NCI-H1092 (cell line): ENCODE measurements around the gene HSF2BP.
"Not testable (repeated sequence)": the region's sequence is repeated elsewhere in the genome, so short reads cannot be mapped to it uniquely, and the experiment has no call there.

ENCODE experiments used
- DNase-seq: peaks from one replicate; lab custom pipeline; 2025; lab: John Stamatoyannopoulos, UW

The HSF2BP gene

DNA sequence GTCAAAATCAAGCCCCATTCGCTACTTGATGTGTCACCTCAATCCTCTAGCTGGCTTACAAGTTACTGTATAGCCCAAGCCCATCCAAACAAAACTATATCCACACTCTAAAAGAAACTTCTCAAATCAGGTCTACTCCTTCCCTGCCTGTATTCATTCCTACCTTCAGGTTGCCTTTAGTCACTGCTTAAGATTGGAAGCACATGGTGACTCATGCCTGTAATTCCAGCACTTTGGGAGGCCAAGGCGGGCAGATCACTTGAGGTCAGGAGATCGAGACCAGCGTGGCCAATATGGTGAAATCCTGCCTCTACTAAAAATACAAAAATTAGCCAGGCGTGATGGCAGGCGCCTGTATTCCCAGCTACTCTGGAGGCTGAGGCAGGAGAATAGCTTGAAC is 7.4 kb downstream of the HSF2BP start:
- not testable (repeated sequence) for DNase-seq

DNA sequence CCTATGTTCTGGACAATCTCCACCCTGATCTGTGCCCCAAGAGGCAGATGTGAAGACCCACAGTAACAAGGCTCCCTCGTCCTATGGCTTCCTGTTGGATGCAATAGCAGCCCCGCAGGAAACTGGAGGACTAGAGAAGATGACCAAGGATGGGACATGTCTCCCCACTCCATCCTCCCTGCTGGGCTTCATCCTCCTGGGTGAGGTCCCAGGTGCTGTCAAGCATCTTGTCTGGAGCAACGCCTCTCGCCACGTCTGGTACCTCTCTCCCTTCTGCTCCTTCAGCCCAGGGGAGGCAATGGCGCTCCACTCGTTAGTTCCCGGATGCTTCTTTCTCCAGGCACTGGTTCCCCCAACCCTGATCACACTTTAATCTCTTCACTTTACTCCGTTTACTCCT is 11.1 kb downstream of the HSF2BP start:
- DNase-seq = no peak

DNA sequence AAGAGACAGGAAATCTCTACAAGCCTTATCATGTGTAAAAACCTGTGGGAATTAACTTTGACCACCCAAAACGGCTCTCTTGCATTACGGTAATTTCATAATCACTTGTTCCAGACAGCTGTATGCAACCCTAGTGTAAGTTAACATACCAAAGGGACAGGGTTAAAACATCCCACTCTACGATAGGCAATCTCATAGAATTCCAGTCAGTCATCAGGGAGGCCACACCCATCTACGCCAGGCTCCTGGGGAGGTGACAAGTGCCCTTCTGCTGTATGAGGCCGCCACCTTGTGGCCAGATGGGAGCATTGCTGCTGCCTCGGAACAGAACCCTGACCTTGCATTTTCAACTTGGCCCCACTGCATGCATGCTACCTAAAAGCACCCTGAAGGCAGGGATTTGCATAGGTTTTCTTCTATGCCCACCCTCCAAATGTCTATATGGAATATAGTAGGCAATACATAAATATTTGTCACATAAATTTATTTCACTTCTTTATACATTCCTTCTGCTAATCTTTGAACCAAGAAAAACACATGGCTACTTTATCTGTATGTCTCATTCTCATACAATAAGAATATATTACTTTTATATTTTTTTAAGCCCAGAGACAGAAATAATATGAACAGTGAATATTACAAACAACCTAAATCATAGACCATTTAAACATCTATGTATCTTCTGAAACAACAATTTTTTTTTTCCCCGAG is 12.6 kb downstream of the HSF2BP start:
- DNase-seq = peak; percentile 87

DNA sequence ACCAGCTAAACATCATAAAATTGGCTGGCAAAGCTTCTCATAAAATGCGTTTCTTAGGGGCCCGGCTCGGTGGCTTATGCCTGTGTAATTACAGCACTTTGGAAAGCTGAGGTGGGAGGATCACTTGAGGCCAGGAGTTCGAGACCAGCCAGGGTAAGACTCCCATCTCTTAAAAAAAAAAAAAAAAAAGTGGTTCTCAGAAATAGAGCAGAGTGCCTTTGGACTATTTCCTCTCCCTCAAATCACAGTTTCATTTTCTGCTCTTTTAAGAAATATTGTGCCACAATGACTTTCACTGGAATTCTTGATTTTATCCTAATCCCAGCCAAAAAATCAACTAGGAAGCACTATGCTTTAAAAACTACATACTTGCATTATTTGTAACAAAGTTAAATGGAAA is 13.3 kb downstream of the HSF2BP start:
- no peak for DNase-seq

DNA sequence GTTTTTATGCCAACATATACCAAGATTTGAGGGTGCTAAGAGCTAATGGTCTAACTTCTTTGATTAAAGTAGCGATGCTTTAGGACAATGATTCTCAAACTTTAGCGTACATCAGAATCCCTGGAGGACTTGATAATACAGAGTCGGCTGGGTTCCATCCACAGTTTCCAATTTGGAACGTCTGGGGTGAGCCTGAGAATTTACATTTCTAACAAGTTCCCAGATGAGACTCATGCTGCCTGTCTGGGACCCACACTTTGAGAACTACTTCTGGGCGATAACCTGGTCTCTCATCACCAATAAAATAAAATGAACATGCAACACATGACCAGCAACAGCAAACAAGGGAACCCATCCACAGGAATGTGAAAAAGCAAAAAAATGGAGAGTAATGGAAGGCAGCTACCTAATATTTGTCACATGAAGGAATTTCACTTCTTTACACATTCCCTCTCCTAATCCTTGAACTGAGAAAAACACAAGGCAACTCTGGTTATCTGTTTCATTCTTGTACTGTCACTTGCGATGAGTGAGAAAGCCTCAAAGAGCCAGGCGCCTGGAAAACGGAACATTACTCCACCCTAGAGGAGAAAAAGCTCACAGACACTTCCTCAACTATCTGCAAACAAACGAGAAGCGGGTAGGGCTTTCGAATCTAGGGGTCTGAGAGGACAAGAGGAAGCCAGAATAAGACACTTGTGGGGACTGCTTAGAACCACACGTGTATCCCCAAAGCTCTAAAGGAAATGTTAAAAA is 14.0 kb downstream of the HSF2BP start:
- DNase-seq = no peak

DNA sequence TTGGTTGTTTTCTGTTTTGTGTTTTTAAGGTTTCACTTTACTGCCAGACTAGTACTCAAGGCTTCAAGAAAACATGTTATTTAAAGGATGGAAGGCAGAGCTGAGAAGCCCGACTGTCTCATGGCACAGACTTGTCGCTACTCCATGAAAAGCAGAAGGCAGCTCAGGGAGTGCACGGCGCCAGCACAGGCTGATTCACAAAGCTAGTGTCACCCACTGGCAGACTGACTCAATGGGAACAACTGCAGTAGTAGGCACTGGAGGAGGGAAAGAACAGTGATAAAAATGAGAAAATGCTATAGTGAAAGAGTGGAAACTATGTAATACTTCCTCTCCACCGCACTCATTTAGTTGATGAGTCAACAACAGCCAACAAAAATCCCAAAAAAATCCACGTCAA is 14.7 kb downstream of the HSF2BP start:
- no peak for DNase-seq

DNA sequence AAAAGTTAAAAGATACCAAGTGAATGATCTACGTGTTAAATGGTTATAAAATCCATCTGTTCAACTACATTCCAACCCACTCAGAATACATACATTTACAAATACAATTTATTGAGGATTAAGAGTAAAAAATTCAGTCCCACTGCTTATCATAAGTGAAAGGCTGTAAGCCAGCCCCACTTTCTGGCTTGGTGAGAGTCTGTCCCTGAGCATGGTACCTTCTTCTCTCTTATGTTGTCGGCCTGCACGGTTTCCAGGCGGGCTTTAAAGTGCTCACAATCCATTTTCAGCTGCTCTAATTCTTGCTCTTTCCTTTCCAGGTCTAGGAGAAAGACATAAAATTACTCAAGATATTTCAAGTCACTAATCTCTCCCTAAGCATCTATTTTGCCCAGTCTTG is 15.2 kb downstream of the HSF2BP start:
- DNase-seq = no peak

DNA sequence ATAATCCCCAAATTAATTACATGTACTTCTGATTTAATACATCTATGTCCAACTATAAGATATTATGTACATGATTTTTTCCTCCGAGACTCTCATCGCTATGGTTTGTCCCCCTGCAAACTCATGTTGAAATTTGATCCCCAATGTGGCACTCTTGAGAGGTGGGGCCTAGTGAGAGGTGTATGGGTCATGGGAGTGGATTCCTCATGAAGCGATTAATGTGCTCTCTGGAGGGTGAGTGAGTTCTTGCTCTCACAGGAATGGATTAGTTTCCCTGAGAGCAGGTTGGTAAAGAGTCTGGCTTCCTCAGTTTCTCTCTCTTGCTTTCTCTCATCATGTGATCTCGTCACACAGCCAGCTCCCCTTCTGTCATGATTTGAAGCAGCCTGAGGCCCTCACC is 16.1 kb downstream of the HSF2BP start:
- DNase-seq = no peak

DNA sequence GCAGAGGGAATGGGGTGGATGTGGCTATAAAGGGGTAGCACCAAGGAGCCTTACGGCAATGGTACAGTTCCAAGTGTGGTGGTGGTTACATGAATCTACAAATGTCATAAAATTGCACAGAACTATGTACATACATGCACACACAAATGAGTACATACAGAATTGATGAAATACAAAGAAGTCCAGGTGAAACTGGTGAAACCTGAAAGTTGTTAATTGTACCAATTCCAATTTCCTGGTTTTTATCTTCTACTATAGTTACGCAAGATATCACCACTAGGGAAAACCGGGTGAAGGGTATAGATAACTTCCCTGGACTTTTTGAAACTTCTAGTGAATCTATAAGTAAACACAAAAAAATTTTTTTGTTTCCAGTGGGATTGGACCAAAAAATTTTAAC is 18.9 kb downstream of the HSF2BP start:
- DNase-seq = no peak

DNA sequence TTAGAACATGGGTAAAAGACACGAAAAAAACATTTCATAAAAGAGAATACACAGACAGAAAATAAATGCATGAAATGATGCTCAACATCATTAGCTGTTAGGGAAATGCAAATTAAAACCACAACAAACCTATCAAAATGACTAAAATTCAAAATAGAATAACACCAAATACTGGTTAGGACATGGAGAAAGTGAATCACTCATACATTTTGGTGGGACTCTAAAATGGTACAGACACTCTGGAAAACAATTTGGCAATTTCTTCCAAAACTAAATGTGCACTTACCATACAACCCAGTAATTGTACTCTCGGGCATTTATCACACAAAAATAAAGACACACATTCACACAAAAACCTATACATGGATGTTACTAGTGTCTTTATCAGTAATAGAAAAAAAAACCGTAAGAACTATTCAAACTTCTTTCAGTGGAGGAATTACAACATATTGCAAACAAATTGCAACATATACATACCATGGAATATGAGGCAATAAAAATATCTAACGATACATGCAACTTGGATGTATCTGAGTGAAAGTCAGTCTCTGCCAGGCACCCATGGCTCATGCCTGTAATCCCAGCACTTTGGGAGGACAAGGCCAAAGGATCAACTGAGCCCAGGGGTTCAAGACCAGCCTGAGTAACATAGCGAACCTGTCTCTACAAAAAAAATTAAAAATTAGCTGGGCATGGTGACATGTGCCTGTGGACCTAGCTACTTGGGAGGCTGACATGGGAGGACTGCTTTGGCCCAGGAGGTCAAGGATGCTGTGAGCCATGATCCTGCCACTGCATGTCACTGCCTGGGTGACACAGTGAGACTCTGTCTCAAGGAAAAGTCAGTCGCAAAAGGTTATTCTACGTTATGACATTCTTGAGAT is 19.6 kb downstream of the HSF2BP start:
- DNase-seq = no peak

DNA sequence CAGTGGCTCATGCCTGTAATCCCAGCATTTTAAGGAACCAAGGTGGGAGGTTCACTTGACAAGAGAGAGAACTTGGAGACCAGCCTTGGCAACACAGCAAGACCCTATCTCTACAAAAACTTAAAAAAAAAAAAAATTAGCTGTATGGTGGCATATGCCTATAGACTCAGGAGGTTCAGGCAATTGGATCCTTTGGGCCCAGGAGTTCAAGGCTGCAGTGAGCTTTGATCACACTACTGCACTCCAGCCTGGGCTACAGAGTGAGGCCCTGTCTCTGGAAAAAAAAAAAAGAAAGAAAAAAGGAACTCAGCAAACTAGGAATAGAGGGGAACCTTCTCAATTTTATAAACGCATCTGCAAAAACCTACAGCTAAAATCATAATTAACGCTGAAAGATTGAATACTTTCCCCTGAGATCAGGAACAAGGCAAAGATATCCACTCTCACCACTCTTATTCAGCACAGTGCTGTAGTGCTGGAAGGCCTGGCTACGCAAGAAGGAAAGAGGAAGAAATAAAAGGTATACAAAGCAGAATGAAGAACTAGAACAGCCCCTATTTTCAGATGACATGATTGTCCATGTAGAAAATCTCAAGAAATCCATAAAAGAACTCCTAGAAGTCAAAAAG is 21.6 kb downstream of the HSF2BP start:
- DNase-seq = no peak

DNA sequence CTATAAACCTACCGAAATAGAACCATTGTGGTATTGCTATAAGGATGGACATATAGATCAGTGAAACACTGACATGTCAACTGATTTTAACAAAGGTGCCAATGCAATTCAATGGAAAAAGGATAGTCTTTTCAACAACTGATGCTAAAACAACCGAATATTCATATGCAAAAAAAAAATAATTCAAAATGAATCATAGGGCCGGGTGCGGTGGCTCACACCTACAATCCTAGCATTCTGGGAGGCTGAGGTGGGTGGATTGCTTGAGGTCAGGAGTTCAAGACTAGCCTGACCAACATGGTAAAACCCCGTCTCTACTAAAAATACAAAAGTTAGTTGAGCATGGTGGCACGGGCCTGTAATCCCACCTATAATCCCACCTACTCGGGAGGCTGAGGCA is 23.9 kb downstream of the HSF2BP start:
- no peak for DNase-seq

DNA sequence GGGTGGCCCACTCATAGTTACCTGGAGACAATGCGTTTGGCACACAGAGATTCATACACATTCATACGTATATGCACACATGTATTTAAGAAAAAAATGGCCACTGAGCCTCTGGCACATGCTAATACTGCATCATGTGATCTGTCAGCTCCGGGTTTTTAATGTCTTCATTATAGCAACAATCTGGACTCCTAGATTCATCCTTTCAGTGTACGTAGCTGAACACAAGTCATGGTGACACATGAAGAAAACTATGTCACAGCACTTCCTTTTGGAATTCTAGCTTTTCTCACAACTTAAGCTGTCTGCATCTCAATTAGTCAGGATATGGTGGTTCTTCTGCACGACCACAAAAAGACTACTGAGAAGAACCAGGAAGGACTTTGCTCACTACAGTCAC is 24.7 kb downstream of the HSF2BP start:
- DNase-seq = no peak

DNA sequence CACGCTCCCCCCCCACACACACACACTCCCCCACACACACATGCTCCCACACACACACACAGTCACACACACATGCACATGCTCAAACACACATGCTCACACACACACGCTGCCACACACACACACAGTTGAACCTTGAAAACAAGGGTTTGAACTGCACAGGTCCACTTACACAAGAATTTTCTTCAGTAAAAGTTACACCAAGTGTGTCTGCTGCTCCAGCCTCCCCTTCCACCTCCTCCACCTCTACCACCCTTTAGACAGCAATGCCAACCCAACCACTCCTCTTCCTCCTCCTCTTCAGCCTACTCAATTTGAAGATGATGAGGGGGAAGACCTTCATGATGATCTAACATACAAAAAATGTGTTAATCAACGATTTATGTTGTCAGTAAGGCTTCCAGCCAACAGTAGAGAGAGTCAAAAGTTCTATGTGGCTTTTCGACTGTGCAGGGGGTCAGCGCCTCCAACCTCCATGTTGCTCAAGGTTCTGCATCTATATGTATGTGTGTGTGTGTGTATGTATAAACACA is 26.8 kb downstream of the HSF2BP start:
- no peak for DNase-seq

DNA sequence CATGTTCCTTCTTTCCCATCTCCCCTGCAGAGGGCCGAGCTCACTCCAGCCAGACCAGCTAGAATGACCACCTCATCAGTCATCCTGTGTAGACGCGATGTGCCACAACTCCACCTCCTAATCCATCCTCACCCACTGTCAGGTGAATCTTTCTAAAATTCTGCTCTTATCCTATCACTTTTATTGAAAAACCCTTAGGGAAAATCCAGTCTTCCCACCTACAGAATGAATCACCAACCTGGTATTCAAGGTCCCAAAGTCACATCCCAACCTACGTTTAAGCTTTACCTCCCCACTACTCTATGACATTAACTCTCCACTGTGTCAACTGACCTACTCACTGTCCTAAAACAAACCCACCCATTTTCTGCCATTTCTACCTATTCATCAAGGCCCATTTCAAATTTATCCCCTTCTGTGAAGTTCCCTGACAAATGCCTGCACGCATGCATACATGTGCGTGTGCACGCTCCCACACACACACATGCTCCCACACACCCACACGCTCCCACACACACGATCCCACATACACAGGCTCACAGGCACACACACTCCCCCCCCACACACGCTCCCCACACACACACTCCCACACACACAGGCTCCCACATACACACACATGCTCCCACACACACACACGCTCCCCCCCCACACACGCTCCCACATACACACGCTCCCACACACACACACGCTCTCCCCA is 27.7 kb downstream of the HSF2BP start:
- no peak for DNase-seq

DNA sequence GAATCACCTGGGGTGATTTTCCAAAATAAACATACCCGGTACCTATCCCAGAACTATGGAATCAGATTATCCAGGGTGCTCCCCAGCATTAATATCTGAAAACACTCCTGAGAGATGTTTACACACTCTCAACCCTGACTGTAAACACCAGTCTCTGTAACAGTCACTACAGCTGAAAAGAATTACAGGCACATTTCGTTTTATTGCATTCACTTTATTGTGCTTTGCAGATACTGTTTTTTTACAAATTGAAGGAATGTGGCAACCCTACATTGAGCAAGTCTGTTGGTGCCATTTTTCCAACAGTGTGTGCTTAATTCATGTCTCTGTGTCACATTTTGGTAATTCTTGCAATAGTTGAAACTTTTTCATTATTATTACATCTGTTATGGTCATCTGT is 31.8 kb downstream of the HSF2BP start:
- no peak for DNase-seq

DNA sequence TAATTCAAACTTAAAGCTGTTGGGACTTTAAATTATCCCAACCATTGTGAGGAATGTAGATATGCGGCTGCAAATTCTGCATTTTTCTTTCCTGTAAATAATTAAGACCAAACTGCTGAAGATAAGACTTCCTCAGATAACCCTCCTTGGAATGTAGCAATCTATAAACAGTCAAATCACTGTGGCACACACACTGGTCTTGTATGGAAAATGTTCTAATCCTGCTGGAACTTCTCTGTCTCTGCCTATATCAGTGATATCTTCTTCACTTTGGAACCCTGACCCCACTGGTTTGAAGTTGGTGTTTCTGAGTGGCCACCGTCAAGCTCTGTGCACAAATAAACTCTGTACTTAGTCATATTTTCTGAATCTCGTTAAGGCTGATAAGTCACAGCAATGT is 32.9 kb downstream of the HSF2BP start:
- DNase-seq = no peak

DNA sequence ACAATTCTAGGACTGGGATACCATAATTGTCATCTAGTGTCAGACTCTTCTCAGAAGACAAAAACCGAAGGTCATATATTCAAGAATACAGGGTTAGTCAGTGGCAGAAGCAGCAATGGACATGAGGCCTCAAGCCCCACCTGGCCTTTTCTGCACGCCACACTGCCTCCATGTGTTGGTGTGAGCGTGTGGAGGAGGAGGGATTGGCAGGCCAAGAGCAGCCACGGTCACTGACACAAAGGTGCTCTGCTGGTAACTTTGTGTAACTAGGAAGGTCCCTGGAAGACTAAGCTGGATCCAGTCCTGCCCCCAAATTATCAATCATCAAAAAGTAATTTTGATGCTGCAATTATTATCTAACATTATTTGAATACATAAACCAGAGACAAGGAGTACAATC is 34.9 kb downstream of the HSF2BP start:
- no peak for DNase-seq

DNA sequence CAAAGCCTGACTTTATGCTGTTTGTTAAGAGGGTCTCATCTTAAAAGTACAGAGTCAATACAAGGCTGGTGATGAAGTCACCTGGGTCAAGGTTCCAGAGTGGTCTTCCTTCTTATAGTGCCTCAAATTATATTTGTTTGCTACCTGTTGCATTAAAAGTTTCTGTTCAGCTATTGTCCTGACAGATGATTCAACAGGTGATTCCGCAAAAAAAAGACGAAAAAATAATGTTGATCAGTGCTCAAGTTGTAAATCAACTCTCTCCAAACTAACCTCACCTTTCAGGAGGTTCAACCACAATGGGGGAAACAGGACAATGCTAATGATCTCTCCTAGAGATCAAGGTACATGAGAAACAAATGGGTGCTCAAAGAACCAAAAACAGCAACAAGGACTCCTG is 35.7 kb downstream of the HSF2BP start:
- DNase-seq = no peak

DNA sequence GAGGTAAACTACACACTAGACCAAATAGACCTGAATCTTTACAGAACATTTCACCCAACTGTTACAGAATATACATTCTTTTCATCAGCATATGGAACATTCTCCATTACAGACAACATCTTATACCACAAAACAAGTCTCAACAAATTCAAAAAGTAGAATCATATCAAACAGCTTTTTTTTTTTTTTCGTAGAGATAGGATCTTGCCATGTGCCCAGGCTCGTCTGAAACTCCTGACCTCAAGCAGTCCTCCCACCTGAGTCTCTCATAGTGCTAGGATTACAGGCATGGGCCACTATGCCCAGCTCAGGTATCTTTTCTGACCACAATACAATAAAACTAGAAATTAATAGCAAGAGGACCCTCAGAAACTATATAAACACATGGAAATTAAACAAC is 36.5 kb downstream of the HSF2BP start:
- no peak for DNase-seq

DNA sequence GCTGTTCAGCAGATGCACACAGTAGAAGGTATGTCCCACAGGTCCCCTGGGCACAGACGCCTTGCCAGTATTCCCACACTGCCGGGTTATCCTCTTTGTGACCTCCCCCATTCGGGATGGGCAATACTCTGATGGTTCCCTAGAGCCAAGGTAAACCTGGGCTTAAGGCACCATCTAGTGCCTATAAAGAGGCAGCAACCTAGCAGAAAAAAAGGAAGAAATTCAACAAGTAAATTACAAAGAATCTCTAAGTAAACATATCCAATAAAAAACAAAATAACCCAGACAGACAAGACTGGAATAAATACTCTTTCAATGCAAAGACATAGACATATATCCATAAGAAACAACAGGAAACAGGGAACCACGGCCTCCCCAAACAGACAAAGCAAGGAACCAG is 39.4 kb downstream of the HSF2BP start:
- DNase-seq = no peak

DNA sequence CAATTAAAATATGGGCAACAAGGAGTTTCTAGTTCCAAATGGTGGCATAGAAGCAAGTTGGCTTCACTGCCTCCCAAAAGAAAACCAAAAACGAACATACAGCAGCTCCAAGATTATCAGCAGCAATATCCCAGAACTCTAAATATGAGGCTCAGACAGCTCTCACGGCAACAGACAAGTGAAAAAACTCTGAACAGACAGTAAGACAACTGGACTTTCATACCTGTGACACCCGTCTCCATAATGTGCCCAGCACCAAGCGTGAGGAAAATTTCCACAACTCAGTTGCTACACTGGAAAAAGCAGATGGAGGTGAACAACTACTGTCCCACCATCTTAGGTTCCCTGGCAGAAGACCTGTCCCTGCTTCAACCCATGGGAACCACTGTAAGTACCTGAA is 39.9 kb downstream of the HSF2BP start:
- no peak for DNase-seq
